ENCODE data around the gene RTN4RL1.
A peak's percentile ranks its signal among the peaks of the same experiment; 100 is the strongest.

RTN4RL1 gene

GRCh38 chr17:1908699-1909309 lies 116.3 kb downstream of the RTN4RL1 start:
- no peak overlapping the region for H2AFZ ChIP-seq (ENCODE audit: low read length)
- 0 out of 2 replicates have a peak, but pooled peaks cover 5% of the 10 kb centered on the region for H3K27me3 ChIP-seq (ENCODE audit: insufficient read depth, low read length)

GRCh38 chr17:1907909-1908698 lies 117.0 kb downstream of the RTN4RL1 start:
- Histone ChIP-seq H4K20me1 (ENCODE audit: insufficient read depth, low read length) (no peaks in the 10 kb centered on the region), H3K36me3 (ENCODE audit: insufficient read depth, low read length) (no peaks in the 10 kb centered on the region), H3K9me2 (ENCODE audit: low read depth, low read length) (no peaks in the 10 kb centered on the region), H3K9ac (ENCODE audit: low read length) (no peak overlapping the region; the same call in 1 of the 2 replicates), H3F3A (ENCODE audit: insufficient read depth, low read length) (no peaks in the 10 kb centered on the region), H3K79me2 (ENCODE audit: insufficient read depth, low read length) (no peaks in the 10 kb centered on the region), H2AFZ (ENCODE audit: low read length) (no peak overlapping the region), H3K4me3 (ENCODE audit: low read depth, low read length, poor library complexity, severe bottlenecking) (peak overlapping the region; percentile 13), H3K27me3 (ENCODE audit: insufficient read depth, low read length) (0 out of 2 replicates have a peak, but pooled peaks cover 5% of the 10 kb centered on the region), H3K9me3 (ENCODE audit: low read length) (no peaks in the 10 kb centered on the region), H3K4me1 (ENCODE audit: insufficient read depth, low read length, severe bottlenecking) (peaks cover 51% of the 10 kb centered on the region), H3K27ac (ENCODE audit: low read depth, low read length, poor library complexity, severe bottlenecking) (no peak overlapping the region), H3K4me2 (ENCODE audit: low read length) (peak overlapping the region; percentile 38; the same call in 1 of the 2 replicates)
- TF ChIP-seq EZH2 (IDR thresholded peaks at IDR 0.05; ENCODE audit: borderline replicate concordance, low read length) (no peak), CTCF (IDR thresholded peaks at IDR 0.05; ENCODE audit: low read length) (no peak)

More at GRCh38 chr17:1908699-1909309, 116.3 kb downstream of the RTN4RL1 start:
- Histone ChIP-seq H3K4me2 (ENCODE audit: low read length) (peak overlapping the region; percentile 38; the same call in 1 of the 2 replicates), H3F3A (ENCODE audit: insufficient read depth, low read length) (no peaks in the 10 kb centered on the region), H3K4me3 (ENCODE audit: low read depth, low read length, poor library complexity, severe bottlenecking) (peak overlapping the region; percentile 13), H3K79me2 (ENCODE audit: insufficient read depth, low read length) (no peaks in the 10 kb centered on the region), H3K9me3 (ENCODE audit: low read length) (no peaks in the 10 kb centered on the region), H3K9ac (ENCODE audit: low read length) (no peak overlapping the region; the same call in 1 of the 2 replicates), H3K9me2 (ENCODE audit: low read depth, low read length) (no peaks in the 10 kb centered on the region), H3K36me3 (ENCODE audit: insufficient read depth, low read length) (no peaks in the 10 kb centered on the region), H3K27ac (ENCODE audit: low read depth, low read length, poor library complexity, severe bottlenecking) (no peak overlapping the region), H4K20me1 (ENCODE audit: insufficient read depth, low read length) (no peaks in the 10 kb centered on the region), H3K4me1 (ENCODE audit: insufficient read depth, low read length, severe bottlenecking) (peaks cover 44% of the 10 kb centered on the region)
- TF ChIP-seq EZH2 (IDR thresholded peaks at IDR 0.05; ENCODE audit: borderline replicate concordance, low read length), result no peak
- peak; percentile 64 for TF ChIP-seq CTCF (IDR thresholded peaks at IDR 0.05; ENCODE audit: low read length)

- no peaks in the 10 kb centered on the region for H3K36me3 ChIP-seq (ENCODE audit: insufficient read depth, low read length)
- peaks cover 51% of the 10 kb centered on the region for H3K4me1 ChIP-seq (ENCODE audit: insufficient read depth, low read length, severe bottlenecking)
- H3K4me2 ChIP-seq (ENCODE audit: low read length), result no peak overlapping the region
- no peaks in the 10 kb centered on the region for H3F3A ChIP-seq (ENCODE audit: insufficient read depth, low read length)
- no peak overlapping the region for H3K27ac ChIP-seq (ENCODE audit: low read depth, low read length, poor library complexity, severe bottlenecking)
- H3K79me2 ChIP-seq (ENCODE audit: insufficient read depth, low read length), result no peaks in the 10 kb centered on the region
- no peaks in the 10 kb centered on the region for H3K9me3 ChIP-seq (ENCODE audit: low read length)
- no peaks in the 10 kb centered on the region for H3K9me2 ChIP-seq (ENCODE audit: low read depth, low read length)
- 0 out of 2 replicates have a peak, but pooled peaks cover 5% of the 10 kb centered on the region for H3K27me3 ChIP-seq (ENCODE audit: insufficient read depth, low read length)
- H2AFZ ChIP-seq (ENCODE audit: low read length), result no peak overlapping the region
- no peak overlapping the region for H3K9ac ChIP-seq (ENCODE audit: low read length)
- no peak for TF ChIP-seq EZH2 (IDR thresholded peaks at IDR 0.05; ENCODE audit: borderline replicate concordance, low read length)
- TF ChIP-seq CTCF (IDR thresholded peaks at IDR 0.05; ENCODE audit: low read length), result peak; percentile 25; the same call in 1 of the 2 replicates
- no peaks in the 10 kb centered on the region for H4K20me1 ChIP-seq (ENCODE audit: insufficient read depth, low read length)
- no peak overlapping the region for H3K4me3 ChIP-seq (ENCODE audit: low read depth, low read length, poor library complexity, severe bottlenecking)
These were observed 117.9 kb downstream of the RTN4RL1 start for GRCh38 chr17:1907216-1907631.

Data from OCI-LY1 (cell line).